Keratinocyte (primary cell): Measurements from ENCODE around the gene ARRDC3. TPM values are rescaled to one million over a fixed set of nuclear protein-coding genes. Genes with fewer than 3 reads are reported as not detected.

Source experiments
- DNase-seq: peaks from one replicate; pipeline ENCODE4 v3.0.0-alpha.2; 2011; ENCODE audit warnings: low read depth, missing footprints, low spot score
- FAIRE-seq: peaks from 2 replicates; lab custom pipeline; 2011; peaks lifted over from hg19 to GRCh38; lab: Jason Lieb, UNC
- H2AFZ ChIP-seq: 2 replicates; pipeline ENCODE4 v1.6.0; 2012; ENCODE audit warnings: low read length, control low read depth, inconsistent platforms; ENCODE audit not compliant: control insufficient read depth
- H3K27ac ChIP-seq: 2 replicates; pipeline ENCODE4 v1.5.1; 2011; ENCODE audit warnings: low read length; ENCODE audit not compliant: control insufficient read depth, insufficient read depth
- H3K27me3 ChIP-seq: 3 replicates; pipeline ENCODE4 v1.6.0; 2011; ENCODE audit warnings: low read length; ENCODE audit not compliant: control insufficient read depth, insufficient read depth; ENCODE audit errors: extremely low read depth
- H3K36me3 ChIP-seq, 2 experiments: 2 replicates in 1 of 2; 3 replicates in 1 of 2; pipeline ENCODE4 v1.5.1; 2011; ENCODE audit warnings: low read length in 2 of 2, mild to moderate bottlenecking in 1 of 2; ENCODE audit not compliant: control insufficient read depth in 2 of 2, insufficient read depth in 2 of 2; ENCODE audit errors: extremely low read depth in 1 of 2
- H3K4me1 ChIP-seq: 3 replicates; pipeline ENCODE4 v1.5.1; 2011; ENCODE audit warnings: low read length; ENCODE audit not compliant: control insufficient read depth, insufficient read depth; ENCODE audit errors: extremely low read depth
- H3K4me2 ChIP-seq: 3 replicates; pipeline ENCODE4 v1.6.0; 2011; ENCODE audit warnings: low read depth, low read length; ENCODE audit not compliant: control insufficient read depth, insufficient read depth; ENCODE audit errors: extremely low read depth
- H3K4me3 ChIP-seq, 3 experiments: fragments of 200-600 bp in 1 of 3; sonication (generic) in 1 of 3; 2 replicates in 2 of 3; 3 replicates in 1 of 3; pipeline ENCODE4 v1.5.1; 2011 to 2016; ENCODE audit warnings: low read length in 3 of 3, mild to moderate bottlenecking in 3 of 3, control low read depth in 2 of 3, inconsistent platforms in 1 of 3, low read depth in 1 of 3, mixed read lengths in 1 of 3, mixed run types in 1 of 3, moderate library complexity in 1 of 3; ENCODE audit not compliant: control insufficient read depth in 2 of 3, insufficient read depth in 2 of 3; ENCODE audit errors: extremely low read depth in 1 of 3
- H3K79me2 ChIP-seq: 2 replicates; pipeline ENCODE4 v1.6.0; 2012; ENCODE audit warnings: low read length; ENCODE audit not compliant: control insufficient read depth, insufficient read depth
- H3K9ac ChIP-seq: 3 replicates; pipeline ENCODE4 v1.6.0; 2011; ENCODE audit warnings: low read length; ENCODE audit not compliant: control insufficient read depth, insufficient read depth; ENCODE audit errors: extremely low read depth
- H3K9me1 ChIP-seq: 3 replicates; pipeline ENCODE4 v1.6.0; 2011; ENCODE audit warnings: low read length; ENCODE audit not compliant: control insufficient read depth, insufficient read depth; ENCODE audit errors: extremely low read depth
- H3K9me3 ChIP-seq: 2 replicates; pipeline ENCODE4 v1.5.1; 2012; ENCODE audit warnings: low read depth, low read length; ENCODE audit not compliant: control insufficient read depth
- H4K20me1 ChIP-seq: 3 replicates; pipeline ENCODE4 v1.6.0; 2011; ENCODE audit warnings: low read length; ENCODE audit not compliant: control insufficient read depth, insufficient read depth; ENCODE audit errors: extremely low read depth
- CTCF ChIP-seq, 3 experiments: IDR thresholded peaks in 1 of 3; conservative IDR thresholded peaks in 1 of 3; optimal IDR thresholded peaks in 1 of 3; 2 replicates in 2 of 3; 3 replicates in 1 of 3; pipeline versions ENCODE3 to v1.5.1; 2011; ENCODE audit warnings: low read length in 3 of 3, mild to moderate bottlenecking in 3 of 3, moderate library complexity in 2 of 3, control low read depth in 1 of 3, inconsistent platforms in 1 of 3; ENCODE audit not compliant: insufficient read depth in 2 of 3; ENCODE audit errors: extremely low read depth in 1 of 3
- EZH2 ChIP-seq: IDR thresholded peaks from one replicate; pipeline ENCODE4 v1.6.1; 2012; ENCODE audit warnings: inconsistent platforms, mild to moderate bottlenecking, low read length, moderate library complexity
- dilution Hi-C: fragments of 300-500 bp; cut with MboI; formaldehyde crosslinking; loops from one replicate; pipeline ENCODE4 v1.7.0; 2020; ENCODE audit warnings: low sequenced_read_pairs; ENCODE audit not compliant: extremely low pct_ligation_motif_present
- polyA plus RNA-seq, 5 experiments: library from polyadenylated mRNA; depleted of rRNA in 3 of 5; stranded (reverse) in 3 of 5; stranded (forward) in 1 of 5; unstranded in 1 of 5; fragments of >200 nt; gene quantifications; 1 replicate in 1 of 5; 2 replicates in 3 of 5; 3 replicates in 1 of 5; pipeline versions ENCODE4 v1.2.1 to v1.2.3, GENCODE V29; 2011 to 2012; ENCODE audit warnings: missing spikeins in 2 of 5, low read depth in 1 of 5, low replicate concordance in 1 of 5

ARRDC3 gene
- polyA plus RNA-seq, 1 donor (not counting 4 experiments of a cell fraction or from before 2014, with no cell fraction given), result 8.9 TPM

- no peak overlapping the region for H2AFZ ChIP-seq
- no peaks in the 10 kb centered on the region for H3K27me3 ChIP-seq
- H3K79me2 ChIP-seq, result peaks cover 23% of the 10 kb centered on the region
- peak overlapping the region; percentile 100 for H3K27ac ChIP-seq
- FAIRE-seq (no peak), DNase-seq (no peak)
- dilution Hi-C loops, result loop anchor here (25.0 kb wide), 1 partner anchor 494 kb away; no protein-coding TSS in a partner anchor
- TF ChIP-seq EZH2, result no peak
- no peak for TF ChIP-seq CTCF (optimal IDR thresholded peaks at IDR 0.05 in 1 of 3, IDR thresholded peaks at IDR 0.05 in 1 of 3, conservative IDR thresholded peaks at IDR 0.05 in 1 of 3; ENCODE audit: extremely low read depth in 1 of 3, insufficient read depth in 2 of 3, low read length in 3 of 3)
- no peaks in the 10 kb centered on the region for H3K36me3 ChIP-seq
- H3K9me1 ChIP-seq, result no peaks in the 10 kb centered on the region
- no peaks in the 10 kb centered on the region for H4K20me1 ChIP-seq
- peak overlapping the region; percentile 75 to 99 (median 98) for H3K4me3 ChIP-seq
- no peaks in the 10 kb centered on the region for H3K9me3 ChIP-seq
- peaks cover 8% of the 10 kb centered on the region for H3K4me1 ChIP-seq
- H3K4me2 ChIP-seq, result peak overlapping the region; percentile 99
- peak overlapping the region; percentile 100 for H3K9ac ChIP-seq
Measured at GRCh38 chr5:91381239-91381773, 1.8 kb downstream of the ARRDC3 start.

- Histone ChIP-seq H3K9ac (peak overlapping the region; percentile 100), H3K9me1 (no peaks in the 10 kb centered on the region), H3K36me3 (no peaks in the 10 kb centered on the region), H3K79me2 (peaks cover 23% of the 10 kb centered on the region), H3K27me3 (no peaks in the 10 kb centered on the region), H3K4me1 (peaks cover 8% of the 10 kb centered on the region), H3K9me3 (no peaks in the 10 kb centered on the region), H4K20me1 (no peaks in the 10 kb centered on the region), H3K4me3 (peak overlapping the region; percentile 75 to 99 (median 98)), H3K27ac (peak overlapping the region; percentile 100), H3K4me2 (peak overlapping the region; percentile 99), H2AFZ (peak overlapping the region; percentile 65)
- TF ChIP-seq CTCF (optimal IDR thresholded peaks at IDR 0.05 in 1 of 3, IDR thresholded peaks at IDR 0.05 in 1 of 3, conservative IDR thresholded peaks at IDR 0.05 in 1 of 3; ENCODE audit: extremely low read depth in 1 of 3, insufficient read depth in 2 of 3, low read length in 3 of 3), result no peak
- TF ChIP-seq EZH2, result no peak
- DNase-seq (no peak), FAIRE-seq (peak; percentile 20)
- dilution Hi-C loops, result loop anchor here (25.0 kb wide), 1 partner anchor 493 kb away; no protein-coding TSS in a partner anchor
Measured at GRCh38 chr5:91380491-91381238, 2.5 kb downstream of the ARRDC3 start.
